GM13976 (cell line): ENCODE results near the gene SLC41A2.
A peak's percentile ranks its signal among the peaks of the same experiment; 100 is the strongest.

Experiments
- DNase-seq: peaks from one replicate; pipeline ENCODE4 v3.0.0; 2012; ENCODE audit warnings: low spot score
- in situ Hi-C: fragments of 300-500 bp; cut with MboI; formaldehyde crosslinking; loops from one replicate; pipeline ENCODE4 v1.12.0; 2022; ENCODE audit warnings: low sequenced_read_pairs, mixed read lengths, inconsistent platforms; ENCODE audit not compliant: unreplicated experiment
- TF ChIP-seq, protein P1 (sequence below): IDR thresholded peaks from 2 replicates; pipeline ENCODE4 v1.5.1; 2012; ENCODE audit warnings: borderline replicate concordance, mild to moderate bottlenecking; ENCODE audit not compliant: insufficient read depth; ENCODE audit errors: extremely low read depth, missing control alignments, control extremely low read depth

The SLC41A2 gene, protein sequence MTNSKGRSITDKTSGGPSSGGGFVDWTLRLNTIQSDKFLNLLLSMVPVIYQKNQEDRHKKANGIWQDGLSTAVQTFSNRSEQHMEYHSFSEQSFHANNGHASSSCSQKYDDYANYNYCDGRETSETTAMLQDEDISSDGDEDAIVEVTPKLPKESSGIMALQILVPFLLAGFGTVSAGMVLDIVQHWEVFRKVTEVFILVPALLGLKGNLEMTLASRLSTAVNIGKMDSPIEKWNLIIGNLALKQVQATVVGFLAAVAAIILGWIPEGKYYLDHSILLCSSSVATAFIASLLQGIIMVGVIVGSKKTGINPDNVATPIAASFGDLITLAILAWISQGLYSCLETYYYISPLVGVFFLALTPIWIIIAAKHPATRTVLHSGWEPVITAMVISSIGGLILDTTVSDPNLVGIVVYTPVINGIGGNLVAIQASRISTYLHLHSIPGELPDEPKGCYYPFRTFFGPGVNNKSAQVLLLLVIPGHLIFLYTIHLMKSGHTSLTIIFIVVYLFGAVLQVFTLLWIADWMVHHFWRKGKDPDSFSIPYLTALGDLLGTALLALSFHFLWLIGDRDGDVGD

DNA sequence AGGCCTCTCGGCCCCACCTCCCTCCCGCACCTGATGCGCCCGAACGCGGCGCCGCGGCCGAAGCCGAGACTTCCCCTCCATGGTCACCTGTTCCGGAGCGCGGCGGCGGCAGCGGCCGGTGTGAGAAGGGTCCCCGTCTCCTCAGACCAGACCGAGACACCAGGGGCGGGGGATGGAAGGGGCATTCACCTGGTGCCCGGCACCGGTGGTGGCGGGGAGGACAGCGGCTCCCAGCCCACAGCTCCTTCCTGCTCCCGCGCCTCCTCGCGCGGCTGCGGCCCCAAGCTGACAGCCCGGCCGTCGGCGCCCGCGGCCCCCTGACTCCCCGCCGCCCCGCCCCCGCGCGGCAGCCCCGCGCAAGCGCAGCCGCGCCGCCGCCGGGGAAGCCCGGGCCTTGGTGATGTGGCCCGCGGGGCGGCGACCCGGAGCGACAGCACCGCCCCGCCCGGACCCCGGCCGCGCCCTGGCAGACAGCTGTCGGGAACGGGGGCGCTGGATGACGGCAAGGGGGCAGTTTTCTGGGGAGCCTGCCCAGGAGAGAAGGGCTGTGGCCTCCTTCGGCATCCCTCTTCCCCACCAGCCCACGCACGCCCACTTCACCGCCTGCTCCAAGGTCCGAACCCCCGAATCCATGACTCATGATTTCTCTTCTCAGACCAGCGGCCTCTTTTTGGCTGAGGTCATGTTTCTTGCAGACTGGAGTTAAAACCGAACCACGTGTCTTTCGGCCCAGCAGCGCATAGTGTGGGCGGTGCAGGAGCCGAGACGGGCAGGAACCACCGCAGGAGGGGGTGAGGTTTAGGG is at the start of gene SLC41A2:
Gene SLC41A2 (minus strand): TSS at position 290 of the 804 bp plus-strand sequence. CDS start 29,763 bp downstream, outside the sequence.
- in situ Hi-C loops = no loop called here
- TF ChIP-seq, protein P1, sequence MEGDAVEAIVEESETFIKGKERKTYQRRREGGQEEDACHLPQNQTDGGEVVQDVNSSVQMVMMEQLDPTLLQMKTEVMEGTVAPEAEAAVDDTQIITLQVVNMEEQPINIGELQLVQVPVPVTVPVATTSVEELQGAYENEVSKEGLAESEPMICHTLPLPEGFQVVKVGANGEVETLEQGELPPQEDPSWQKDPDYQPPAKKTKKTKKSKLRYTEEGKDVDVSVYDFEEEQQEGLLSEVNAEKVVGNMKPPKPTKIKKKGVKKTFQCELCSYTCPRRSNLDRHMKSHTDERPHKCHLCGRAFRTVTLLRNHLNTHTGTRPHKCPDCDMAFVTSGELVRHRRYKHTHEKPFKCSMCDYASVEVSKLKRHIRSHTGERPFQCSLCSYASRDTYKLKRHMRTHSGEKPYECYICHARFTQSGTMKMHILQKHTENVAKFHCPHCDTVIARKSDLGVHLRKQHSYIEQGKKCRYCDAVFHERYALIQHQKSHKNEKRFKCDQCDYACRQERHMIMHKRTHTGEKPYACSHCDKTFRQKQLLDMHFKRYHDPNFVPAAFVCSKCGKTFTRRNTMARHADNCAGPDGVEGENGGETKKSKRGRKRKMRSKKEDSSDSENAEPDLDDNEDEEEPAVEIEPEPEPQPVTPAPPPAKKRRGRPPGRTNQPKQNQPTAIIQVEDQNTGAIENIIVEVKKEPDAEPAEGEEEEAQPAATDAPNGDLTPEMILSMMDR = peak; percentile 18
- peak; percentile 94 for DNase-seq

DNA sequence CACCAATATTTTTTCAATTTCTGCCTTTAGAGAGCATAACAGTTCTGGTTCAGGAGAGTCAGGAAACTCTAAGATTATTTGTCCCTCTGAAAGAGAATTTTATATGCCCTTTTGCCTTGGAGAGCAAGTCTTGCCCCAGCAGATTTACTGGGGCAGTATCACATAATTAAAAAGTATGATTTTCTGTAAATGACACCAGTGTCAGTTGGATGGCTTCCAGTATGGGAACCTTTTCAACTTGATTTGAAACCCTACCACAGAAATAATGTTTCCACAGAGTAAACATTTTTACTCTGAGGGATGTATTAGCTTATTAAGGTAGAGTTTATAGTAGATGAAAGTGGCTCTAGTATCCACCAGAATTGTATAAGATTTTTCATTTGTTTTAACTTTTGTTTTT is 43.4 kb upstream of the SLC41A2 start:
- in situ Hi-C loops = no loop called here
- TF ChIP-seq, protein P1 = no peak
- DNase-seq = no peak

DNA sequence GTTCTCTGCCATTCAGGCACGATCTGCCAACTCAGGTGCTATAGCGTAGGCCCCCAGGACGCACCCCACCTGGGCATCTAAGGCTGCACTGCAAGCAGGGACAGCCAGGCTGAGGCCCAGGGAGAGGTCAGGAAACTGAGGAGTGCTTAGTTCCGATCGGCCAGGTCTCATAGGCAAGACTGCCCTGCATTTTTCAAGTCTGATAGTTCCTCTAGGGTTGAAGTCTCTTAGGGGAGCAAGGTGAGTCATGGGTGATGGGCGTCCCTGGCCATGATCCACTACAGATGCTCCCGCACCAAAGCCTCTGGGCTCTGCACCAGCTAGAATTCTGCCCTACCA is 41.2 kb upstream of the SLC41A2 start:
- in situ Hi-C loops = no loop called here
- TF ChIP-seq, protein P1 = no peak
- DNase-seq = no peak

DNA sequence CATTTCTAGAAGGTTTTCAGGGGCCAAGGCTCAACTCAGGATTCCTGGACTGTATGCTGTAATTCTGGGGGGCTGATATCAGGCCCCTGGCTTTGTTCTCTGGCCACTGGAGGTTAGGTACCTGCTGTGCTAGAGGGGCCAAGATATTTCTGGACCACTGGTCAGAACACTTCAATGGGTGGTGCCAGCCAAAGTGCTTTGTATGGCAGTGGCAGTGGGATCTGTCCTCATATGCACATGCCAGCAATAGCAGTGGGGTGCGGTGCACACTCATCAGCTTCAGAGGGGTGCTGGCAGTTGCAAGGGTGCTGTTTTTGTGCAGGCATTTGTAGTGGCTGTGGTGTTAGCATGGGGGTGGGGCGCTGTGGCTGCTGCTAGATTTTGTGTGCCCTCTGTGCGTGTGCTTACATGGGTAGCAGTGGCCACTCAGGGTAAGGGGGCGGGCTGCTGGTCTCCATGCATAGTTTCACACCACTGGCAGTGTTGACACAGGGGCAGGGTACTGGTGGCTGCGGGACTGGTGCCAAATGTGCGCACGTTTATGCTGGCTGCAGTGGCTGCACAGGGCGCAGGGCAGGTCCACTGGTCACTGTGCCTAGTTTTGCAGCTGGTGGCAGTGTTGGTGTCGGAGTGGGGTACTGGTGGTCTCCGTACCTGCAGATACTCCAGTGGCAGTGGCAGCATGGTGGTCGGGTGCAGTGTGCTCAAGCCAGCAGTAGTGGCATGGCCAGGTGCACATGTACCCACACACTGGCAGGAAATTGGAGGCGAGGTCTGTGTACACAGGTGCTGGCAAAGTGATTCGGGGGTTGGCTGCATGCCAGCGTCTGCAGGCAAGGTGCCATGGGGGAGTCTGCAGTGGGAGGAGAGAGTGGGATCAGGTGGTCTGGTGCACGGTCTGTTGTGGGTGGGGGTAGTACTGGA is 40.6 kb upstream of the SLC41A2 start:
- DNase-seq = no peak
- TF ChIP-seq, protein P1 = no peak
- in situ Hi-C loops = no loop called here

DNA sequence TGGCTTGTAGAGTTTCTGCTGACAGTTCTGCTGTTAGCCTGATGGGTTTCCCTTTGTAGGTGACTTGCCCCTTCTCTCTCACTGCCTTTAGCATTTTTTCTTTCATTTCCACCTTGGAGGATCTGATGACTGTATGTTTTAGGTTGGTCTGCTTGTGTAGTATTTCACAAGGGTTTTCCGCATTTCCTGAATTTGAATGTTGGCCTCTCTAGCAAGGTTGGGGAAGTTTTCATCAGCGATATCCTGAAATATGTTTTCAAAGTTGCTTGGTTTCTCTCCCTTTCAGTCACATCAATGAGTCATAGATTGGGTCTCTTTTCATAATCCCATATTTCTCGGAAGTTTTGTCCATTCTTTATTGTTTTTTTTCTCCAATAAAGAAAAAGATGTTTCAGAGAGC is 39.5 kb upstream of the SLC41A2 start:
- TF ChIP-seq, protein P1 = no peak
- DNase-seq = no peak

DNA sequence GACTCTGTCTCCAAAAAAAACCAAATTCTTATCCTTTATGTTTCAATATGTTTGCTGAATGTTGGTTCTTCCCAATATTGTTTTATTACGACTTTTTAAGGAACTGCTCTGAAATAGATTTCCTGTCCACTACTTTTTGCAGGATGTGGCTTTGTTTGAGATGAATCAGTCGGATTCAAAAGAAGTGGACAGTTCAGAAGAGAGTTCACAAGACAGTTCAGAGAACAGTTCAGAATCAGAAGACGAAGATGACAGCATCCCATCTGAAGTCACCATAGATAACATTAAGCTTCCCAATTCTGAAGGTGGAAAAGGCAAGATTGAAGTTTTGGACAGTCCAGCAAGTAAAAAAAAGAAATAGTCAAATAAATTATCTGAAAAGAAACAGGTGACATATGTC is 36.2 kb upstream of the SLC41A2 start:
- in situ Hi-C loops = no loop called here
- TF ChIP-seq, protein P1 = no peak
- DNase-seq = no peak

More for the DNA sequence above, 39.5 kb upstream of the SLC41A2 start:
- in situ Hi-C loops = no loop called here
